HEK293 (cell line): ENCODE measurements around the gene FYB1.

Experiments
- GLI2 ChIP-seq: fragments of 450-650 bp; formaldehyde crosslinking; IDR thresholded peaks from 2 replicates; pipeline ENCODE4; 2017; ENCODE audit warnings: missing biosample characterization, missing genetic modification characterization, low read depth, borderline replicate concordance
- ZNF423 ChIP-seq: fragments of 450-650 bp; formaldehyde crosslinking; IDR thresholded peaks from 2 replicates; pipeline ENCODE4 v1.5.1; 2016; ENCODE audit warnings: missing biosample characterization, missing genetic modification characterization
- ZNF549 ChIP-seq: fragments of 450-650 bp; IDR thresholded peaks from 2 replicates; pipeline ENCODE4 v1.5.1; 2018; ENCODE audit warnings: missing biosample characterization, missing genetic modification characterization, mild to moderate bottlenecking, inconsistent platforms, moderate library complexity
- ZNF747 ChIP-seq: fragments of 450-650 bp; formaldehyde crosslinking; IDR thresholded peaks from 2 replicates; pipeline ENCODE4 v1.5.1; 2016; ENCODE audit warnings: missing biosample characterization, missing genetic modification characterization
- TF ChIP-seq, protein P1 (sequence below): fragments of 450-650 bp; formaldehyde crosslinking; IDR thresholded peaks from 2 replicates; pipeline ENCODE4 v1.5.1; 2017; ENCODE audit warnings: missing biosample characterization, missing genetic modification characterization
- TF ChIP-seq, protein P2 (sequence below): fragments of 450-650 bp; formaldehyde crosslinking; IDR thresholded peaks from 2 replicates; pipeline ENCODE4 v1.5.1; 2016; ENCODE audit warnings: missing biosample characterization, missing genetic modification characterization
- TF ChIP-seq, protein P3 (sequence below): fragments of 450-650 bp; formaldehyde crosslinking; IDR thresholded peaks from 2 replicates; pipeline ENCODE4 v1.5.1; 2016; ENCODE audit warnings: missing biosample characterization, missing genetic modification characterization
- TF ChIP-seq, protein P4 (sequence below): fragments of 450-650 bp; formaldehyde crosslinking; IDR thresholded peaks from 2 replicates; pipeline ENCODE4 v1.5.1; 2017; ENCODE audit warnings: missing biosample characterization, missing genetic modification characterization
- TF ChIP-seq, protein P5 (sequence below): fragments of 450-650 bp; formaldehyde crosslinking; IDR thresholded peaks from 2 replicates; pipeline ENCODE4 v1.5.1; 2016; ENCODE audit warnings: missing biosample characterization, missing genetic modification characterization
- TF ChIP-seq, protein P6 (sequence below): fragments of 450-650 bp; formaldehyde crosslinking; IDR thresholded peaks from 2 replicates; pipeline ENCODE4 v1.5.1; 2016; ENCODE audit warnings: missing biosample characterization, missing genetic modification characterization
- TF ChIP-seq, protein P7 (sequence below): fragments of 450-650 bp; formaldehyde crosslinking; IDR thresholded peaks from 2 replicates; pipeline ENCODE4 v1.5.1; 2016; ENCODE audit warnings: missing biosample characterization, missing genetic modification characterization, low read depth

DNA sequence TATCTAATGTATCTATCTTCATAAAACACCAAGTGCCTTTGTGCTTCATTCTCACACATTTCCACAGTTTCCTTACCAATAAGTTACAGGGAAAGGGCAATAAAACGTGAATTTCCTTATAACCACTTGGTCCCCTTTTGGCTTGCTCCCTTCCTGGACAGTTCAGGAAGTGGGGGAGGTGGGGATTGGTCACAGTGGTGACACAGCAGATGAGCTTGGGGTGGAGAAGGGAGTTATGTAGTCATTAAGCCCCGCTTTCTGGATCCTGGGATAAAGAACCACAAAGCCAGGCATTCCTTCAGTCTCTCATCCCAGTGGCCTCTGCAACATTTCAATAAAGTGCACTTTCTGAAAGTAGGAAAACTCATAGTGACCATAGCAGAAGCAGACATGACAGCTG is 47.1 kb upstream of the FYB1 start:
- no peak for TF ChIP-seq ZNF423
- TF ChIP-seq, protein P1, sequence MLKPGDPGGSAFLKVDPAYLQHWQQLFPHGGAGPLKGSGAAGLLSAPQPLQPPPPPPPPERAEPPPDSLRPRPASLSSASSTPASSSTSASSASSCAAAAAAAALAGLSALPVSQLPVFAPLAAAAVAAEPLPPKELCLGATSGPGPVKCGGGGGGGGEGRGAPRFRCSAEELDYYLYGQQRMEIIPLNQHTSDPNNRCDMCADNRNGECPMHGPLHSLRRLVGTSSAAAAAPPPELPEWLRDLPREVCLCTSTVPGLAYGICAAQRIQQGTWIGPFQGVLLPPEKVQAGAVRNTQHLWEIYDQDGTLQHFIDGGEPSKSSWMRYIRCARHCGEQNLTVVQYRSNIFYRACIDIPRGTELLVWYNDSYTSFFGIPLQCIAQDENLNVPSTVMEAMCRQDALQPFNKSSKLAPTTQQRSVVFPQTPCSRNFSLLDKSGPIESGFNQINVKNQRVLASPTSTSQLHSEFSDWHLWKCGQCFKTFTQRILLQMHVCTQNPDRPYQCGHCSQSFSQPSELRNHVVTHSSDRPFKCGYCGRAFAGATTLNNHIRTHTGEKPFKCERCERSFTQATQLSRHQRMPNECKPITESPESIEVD (tag by site-specific recombination): no peak
- no peak for TF ChIP-seq ZNF549
- TF ChIP-seq, protein P2, sequence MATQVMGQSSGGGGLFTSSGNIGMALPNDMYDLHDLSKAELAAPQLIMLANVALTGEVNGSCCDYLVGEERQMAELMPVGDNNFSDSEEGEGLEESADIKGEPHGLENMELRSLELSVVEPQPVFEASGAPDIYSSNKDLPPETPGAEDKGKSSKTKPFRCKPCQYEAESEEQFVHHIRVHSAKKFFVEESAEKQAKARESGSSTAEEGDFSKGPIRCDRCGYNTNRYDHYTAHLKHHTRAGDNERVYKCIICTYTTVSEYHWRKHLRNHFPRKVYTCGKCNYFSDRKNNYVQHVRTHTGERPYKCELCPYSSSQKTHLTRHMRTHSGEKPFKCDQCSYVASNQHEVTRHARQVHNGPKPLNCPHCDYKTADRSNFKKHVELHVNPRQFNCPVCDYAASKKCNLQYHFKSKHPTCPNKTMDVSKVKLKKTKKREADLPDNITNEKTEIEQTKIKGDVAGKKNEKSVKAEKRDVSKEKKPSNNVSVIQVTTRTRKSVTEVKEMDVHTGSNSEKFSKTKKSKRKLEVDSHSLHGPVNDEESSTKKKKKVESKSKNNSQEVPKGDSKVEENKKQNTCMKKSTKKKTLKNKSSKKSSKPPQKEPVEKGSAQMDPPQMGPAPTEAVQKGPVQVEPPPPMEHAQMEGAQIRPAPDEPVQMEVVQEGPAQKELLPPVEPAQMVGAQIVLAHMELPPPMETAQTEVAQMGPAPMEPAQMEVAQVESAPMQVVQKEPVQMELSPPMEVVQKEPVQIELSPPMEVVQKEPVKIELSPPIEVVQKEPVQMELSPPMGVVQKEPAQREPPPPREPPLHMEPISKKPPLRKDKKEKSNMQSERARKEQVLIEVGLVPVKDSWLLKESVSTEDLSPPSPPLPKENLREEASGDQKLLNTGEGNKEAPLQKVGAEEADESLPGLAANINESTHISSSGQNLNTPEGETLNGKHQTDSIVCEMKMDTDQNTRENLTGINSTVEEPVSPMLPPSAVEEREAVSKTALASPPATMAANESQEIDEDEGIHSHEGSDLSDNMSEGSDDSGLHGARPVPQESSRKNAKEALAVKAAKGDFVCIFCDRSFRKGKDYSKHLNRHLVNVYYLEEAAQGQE (tag by site-specific recombination): no peak
- TF ChIP-seq, protein P3, sequence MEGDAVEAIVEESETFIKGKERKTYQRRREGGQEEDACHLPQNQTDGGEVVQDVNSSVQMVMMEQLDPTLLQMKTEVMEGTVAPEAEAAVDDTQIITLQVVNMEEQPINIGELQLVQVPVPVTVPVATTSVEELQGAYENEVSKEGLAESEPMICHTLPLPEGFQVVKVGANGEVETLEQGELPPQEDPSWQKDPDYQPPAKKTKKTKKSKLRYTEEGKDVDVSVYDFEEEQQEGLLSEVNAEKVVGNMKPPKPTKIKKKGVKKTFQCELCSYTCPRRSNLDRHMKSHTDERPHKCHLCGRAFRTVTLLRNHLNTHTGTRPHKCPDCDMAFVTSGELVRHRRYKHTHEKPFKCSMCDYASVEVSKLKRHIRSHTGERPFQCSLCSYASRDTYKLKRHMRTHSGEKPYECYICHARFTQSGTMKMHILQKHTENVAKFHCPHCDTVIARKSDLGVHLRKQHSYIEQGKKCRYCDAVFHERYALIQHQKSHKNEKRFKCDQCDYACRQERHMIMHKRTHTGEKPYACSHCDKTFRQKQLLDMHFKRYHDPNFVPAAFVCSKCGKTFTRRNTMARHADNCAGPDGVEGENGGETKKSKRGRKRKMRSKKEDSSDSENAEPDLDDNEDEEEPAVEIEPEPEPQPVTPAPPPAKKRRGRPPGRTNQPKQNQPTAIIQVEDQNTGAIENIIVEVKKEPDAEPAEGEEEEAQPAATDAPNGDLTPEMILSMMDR (tag by site-specific recombination): no peak
- no peak for TF ChIP-seq GLI2
- TF ChIP-seq, protein P4, sequence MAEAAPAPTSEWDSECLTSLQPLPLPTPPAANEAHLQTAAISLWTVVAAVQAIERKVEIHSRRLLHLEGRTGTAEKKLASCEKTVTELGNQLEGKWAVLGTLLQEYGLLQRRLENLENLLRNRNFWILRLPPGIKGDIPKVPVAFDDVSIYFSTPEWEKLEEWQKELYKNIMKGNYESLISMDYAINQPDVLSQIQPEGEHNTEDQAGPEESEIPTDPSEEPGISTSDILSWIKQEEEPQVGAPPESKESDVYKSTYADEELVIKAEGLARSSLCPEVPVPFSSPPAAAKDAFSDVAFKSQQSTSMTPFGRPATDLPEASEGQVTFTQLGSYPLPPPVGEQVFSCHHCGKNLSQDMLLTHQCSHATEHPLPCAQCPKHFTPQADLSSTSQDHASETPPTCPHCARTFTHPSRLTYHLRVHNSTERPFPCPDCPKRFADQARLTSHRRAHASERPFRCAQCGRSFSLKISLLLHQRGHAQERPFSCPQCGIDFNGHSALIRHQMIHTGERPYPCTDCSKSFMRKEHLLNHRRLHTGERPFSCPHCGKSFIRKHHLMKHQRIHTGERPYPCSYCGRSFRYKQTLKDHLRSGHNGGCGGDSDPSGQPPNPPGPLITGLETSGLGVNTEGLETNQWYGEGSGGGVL: no peak
- no peak for TF ChIP-seq ZNF747 (tag by site-specific recombination)
- TF ChIP-seq, protein P5, sequence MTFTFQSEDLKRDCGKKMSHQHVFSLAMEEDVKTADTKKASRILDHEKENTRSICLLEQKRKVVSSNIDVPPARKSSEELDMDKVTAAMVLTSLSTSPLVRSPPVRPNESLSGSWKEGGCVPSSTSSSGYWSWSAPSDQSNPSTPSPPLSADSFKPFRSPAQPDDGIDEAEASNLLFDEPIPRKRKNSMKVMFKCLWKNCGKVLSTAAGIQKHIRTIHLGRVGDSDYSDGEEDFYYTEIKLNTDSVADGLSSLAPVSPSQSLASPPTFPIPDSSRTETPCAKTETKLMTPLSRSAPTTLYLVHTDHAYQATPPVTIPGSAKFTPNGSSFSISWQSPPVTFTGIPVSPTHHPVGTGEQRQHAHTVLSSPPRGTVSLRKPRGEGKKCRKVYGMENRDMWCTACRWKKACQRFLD (tag by site-specific recombination): no peak
- TF ChIP-seq, protein P6, sequence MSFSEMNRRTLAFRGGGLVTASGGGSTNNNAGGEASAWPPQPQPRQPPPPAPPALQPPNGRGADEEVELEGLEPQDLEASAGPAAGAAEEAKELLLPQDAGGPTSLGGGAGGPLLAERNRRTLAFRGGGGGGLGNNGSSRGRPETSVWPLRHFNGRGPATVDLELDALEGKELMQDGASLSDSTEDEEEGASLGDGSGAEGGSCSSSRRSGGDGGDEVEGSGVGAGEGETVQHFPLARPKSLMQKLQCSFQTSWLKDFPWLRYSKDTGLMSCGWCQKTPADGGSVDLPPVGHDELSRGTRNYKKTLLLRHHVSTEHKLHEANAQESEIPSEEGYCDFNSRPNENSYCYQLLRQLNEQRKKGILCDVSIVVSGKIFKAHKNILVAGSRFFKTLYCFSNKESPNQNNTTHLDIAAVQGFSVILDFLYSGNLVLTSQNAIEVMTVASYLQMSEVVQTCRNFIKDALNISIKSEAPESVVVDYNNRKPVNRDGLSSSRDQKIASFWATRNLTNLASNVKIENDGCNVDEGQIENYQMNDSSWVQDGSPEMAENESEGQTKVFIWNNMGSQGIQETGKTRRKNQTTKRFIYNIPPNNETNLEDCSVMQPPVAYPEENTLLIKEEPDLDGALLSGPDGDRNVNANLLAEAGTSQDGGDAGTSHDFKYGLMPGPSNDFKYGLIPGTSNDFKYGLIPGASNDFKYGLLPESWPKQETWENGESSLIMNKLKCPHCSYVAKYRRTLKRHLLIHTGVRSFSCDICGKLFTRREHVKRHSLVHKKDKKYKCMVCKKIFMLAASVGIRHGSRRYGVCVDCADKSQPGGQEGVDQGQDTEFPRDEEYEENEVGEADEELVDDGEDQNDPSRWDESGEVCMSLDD (tag by site-specific recombination): no peak
- TF ChIP-seq, protein P7, sequence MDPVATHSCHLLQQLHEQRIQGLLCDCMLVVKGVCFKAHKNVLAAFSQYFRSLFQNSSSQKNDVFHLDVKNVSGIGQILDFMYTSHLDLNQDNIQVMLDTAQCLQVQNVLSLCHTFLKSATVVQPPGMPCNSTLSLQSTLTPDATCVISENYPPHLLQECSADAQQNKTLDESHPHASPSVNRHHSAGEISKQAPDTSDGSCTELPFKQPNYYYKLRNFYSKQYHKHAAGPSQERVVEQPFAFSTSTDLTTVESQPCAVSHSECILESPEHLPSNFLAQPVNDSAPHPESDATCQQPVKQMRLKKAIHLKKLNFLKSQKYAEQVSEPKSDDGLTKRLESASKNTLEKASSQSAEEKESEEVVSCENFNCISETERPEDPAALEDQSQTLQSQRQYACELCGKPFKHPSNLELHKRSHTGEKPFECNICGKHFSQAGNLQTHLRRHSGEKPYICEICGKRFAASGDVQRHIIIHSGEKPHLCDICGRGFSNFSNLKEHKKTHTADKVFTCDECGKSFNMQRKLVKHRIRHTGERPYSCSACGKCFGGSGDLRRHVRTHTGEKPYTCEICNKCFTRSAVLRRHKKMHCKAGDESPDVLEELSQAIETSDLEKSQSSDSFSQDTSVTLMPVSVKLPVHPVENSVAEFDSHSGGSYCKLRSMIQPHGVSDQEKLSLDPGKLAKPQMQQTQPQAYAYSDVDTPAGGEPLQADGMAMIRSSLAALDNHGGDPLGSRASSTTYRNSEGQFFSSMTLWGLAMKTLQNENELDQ: no peak
